ENCODE results near the gene CACNA2D3. TPM values are rescaled to one million over a fixed set of nuclear protein-coding genes. Genes with fewer than 3 reads are reported as not detected.

The CACNA2D3 gene
- polyA plus RNA-seq, 1 donor, result 0.97 TPM

- H3K27me3 ChIP-seq (ENCODE audit: control insufficient read depth, insufficient read depth, low read length), result no peaks in the 10 kb centered on the region
- no peak overlapping the region for H3K27ac ChIP-seq (ENCODE audit: low read length)
- no peaks in the 10 kb centered on the region for H3K4me1 ChIP-seq (ENCODE audit: control insufficient read depth, insufficient read depth, low read length)
- no peaks in the 10 kb centered on the region for H3K9me3 ChIP-seq (ENCODE audit: control insufficient read depth, low read depth, low read length)
- no peak for DNase-seq
- 40% methylated on average over 1 of the region's 3 CpGs for WGBS (ENCODE audit: insufficient coverage, low lambda C conversion rate)
- H3K4me3 ChIP-seq (ENCODE audit: low read length), result no peak overlapping the region
- H3K36me3 ChIP-seq (ENCODE audit: control insufficient read depth, insufficient read depth, low read length), result no peaks in the 10 kb centered on the region
Measured at GRCh38 chr3:54237109-54237508, 114.8 kb downstream of the CACNA2D3 start.

DNA sequence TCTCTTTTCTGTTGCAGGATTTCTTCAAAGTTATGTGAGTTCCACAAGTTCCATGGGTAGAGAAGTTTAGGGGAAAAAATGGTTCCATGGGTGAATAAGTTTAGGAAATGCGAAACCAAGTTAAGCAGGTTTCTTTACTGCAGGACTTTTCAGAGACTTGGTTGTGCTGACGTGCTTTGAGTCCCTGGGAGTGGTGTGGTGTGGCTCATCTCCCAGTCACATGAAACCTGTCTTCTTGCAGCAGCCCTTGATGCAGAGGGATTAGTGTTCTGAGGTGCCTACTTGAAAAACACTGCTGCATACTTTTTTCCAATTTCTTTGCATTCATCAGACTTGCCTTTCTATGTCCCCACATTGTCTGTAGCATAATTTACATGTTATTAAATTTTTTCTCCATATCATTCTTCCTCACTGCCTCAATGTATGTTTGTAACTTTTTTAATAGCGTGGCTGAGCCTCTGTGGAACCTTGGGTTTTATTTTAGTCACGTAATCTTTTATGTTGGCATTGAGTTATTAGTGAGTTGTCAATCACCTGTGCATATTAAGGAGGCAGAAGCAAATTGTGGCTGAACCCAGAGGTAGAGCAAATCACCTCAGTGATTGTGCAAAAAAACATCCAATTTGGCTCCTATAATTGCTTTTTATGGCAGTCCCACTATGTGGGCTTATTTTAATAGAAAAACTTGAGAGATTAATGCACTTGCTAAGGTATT is 115.6 kb downstream of the CACNA2D3 start:
- no peak for DNase-seq
- Histone ChIP-seq H3K27me3 (ENCODE audit: control insufficient read depth, insufficient read depth, low read length) (no peaks in the 10 kb centered on the region), H3K4me1 (ENCODE audit: control insufficient read depth, insufficient read depth, low read length) (no peaks in the 10 kb centered on the region), H3K36me3 (ENCODE audit: control insufficient read depth, insufficient read depth, low read length) (no peaks in the 10 kb centered on the region), H3K9me3 (ENCODE audit: control insufficient read depth, low read depth, low read length) (no peaks in the 10 kb centered on the region), H3K4me3 (ENCODE audit: low read length) (no peak overlapping the region), H3K27ac (ENCODE audit: low read length) (no peak overlapping the region)
- WGBS (ENCODE audit: insufficient coverage, low lambda C conversion rate), result 83% methylated on average over 1 of the region's 4 CpGs

GRCh38 chr3:54240309-54240708 is 118.0 kb downstream of the CACNA2D3 start:
- no peak overlapping the region for H3K27ac ChIP-seq (ENCODE audit: low read length)
- no peaks in the 10 kb centered on the region for H3K36me3 ChIP-seq (ENCODE audit: control insufficient read depth, insufficient read depth, low read length)
- H3K4me1 ChIP-seq (ENCODE audit: control insufficient read depth, insufficient read depth, low read length), result no peaks in the 10 kb centered on the region
- no peaks in the 10 kb centered on the region for H3K27me3 ChIP-seq (ENCODE audit: control insufficient read depth, insufficient read depth, low read length)
- WGBS (ENCODE audit: insufficient coverage, low lambda C conversion rate), result 100% methylated on average over 1 of the region's 4 CpGs
- DNase-seq, result no peak
- H3K4me3 ChIP-seq (ENCODE audit: low read length), result no peak overlapping the region
- no peaks in the 10 kb centered on the region for H3K9me3 ChIP-seq (ENCODE audit: control insufficient read depth, low read depth, low read length)

DNA sequence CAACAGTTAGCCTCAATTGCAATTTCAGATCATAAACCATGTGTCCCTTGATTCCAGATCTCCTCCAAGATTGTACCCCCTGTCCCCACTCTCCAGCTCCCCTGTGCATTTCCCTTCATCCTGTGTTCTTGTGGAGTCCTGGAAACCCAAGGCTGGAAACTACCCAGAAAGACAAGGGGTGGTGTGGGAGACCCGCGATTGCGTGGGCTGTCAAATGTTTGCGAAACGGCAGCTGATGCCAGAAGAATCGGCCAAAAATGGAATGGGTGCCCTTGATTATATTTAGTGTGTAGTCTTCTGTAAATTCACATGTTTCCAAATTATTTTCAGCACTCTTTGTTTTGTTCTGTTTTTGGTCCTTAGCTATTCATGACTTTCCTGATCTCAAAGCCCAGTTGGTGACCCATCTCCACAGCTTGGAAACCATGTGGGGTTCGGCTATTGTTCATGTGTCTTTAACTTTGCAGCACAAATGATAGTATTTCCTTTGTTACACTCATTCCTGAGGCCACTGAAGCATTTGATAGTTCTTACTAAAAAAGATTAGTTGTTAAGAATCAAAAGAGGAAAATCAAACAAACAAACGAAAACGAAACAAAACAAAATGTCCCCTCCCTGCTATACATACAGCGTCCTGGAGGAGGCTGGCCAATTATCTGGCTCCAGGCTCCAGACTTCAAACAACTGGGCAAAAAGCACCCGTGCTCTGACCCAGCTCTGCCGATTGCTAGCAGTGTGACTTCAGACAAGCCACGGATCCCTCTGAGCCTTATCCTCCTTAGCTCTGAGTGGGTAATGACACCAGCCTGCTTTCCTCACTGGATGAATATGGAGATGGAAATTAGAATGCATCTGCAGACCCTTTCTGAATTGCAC is 120.9 kb downstream of the CACNA2D3 start:
- no peaks in the 10 kb centered on the region for H3K36me3 ChIP-seq (ENCODE audit: control insufficient read depth, insufficient read depth, low read length)
- H3K4me1 ChIP-seq (ENCODE audit: control insufficient read depth, insufficient read depth, low read length), result no peaks in the 10 kb centered on the region
- no peak overlapping the region for H3K27ac ChIP-seq (ENCODE audit: low read length)
- H3K9me3 ChIP-seq (ENCODE audit: control insufficient read depth, low read depth, low read length), result no peaks in the 10 kb centered on the region
- no peak for DNase-seq
- H3K4me3 ChIP-seq (ENCODE audit: low read length), result no peak overlapping the region
- H3K27me3 ChIP-seq (ENCODE audit: control insufficient read depth, insufficient read depth, low read length), result no peaks in the 10 kb centered on the region
- 67% methylated on average over 3 of the region's 13 CpGs for WGBS (ENCODE audit: insufficient coverage, low lambda C conversion rate)

- Histone ChIP-seq H3K4me3 (ENCODE audit: low read length) (no peak overlapping the region), H3K27ac (ENCODE audit: low read length) (no peak overlapping the region), H3K9me3 (ENCODE audit: control insufficient read depth, low read depth, low read length) (no peaks in the 10 kb centered on the region), H3K27me3 (ENCODE audit: control insufficient read depth, insufficient read depth, low read length) (no peaks in the 10 kb centered on the region), H3K4me1 (ENCODE audit: control insufficient read depth, insufficient read depth, low read length) (no peaks in the 10 kb centered on the region), H3K36me3 (ENCODE audit: control insufficient read depth, insufficient read depth, low read length) (no peaks in the 10 kb centered on the region)
- no CpG with 5 or more reads among the region's 8 CpGs for WGBS (ENCODE audit: insufficient coverage, low lambda C conversion rate)
- DNase-seq, result no peak
Measured at GRCh38 chr3:54243960-54244682, 121.8 kb downstream of the CACNA2D3 start.

- Histone ChIP-seq H3K27me3 (ENCODE audit: control insufficient read depth, insufficient read depth, low read length) (no peaks in the 10 kb centered on the region), H3K4me3 (ENCODE audit: low read length) (no peak overlapping the region)
- WGBS (ENCODE audit: insufficient coverage, low lambda C conversion rate), result 40% methylated on average over 1 of the region's 3 CpGs
Measured at GRCh38 chr3:54251705-54252104, 129.4 kb downstream of the CACNA2D3 start.

DNA sequence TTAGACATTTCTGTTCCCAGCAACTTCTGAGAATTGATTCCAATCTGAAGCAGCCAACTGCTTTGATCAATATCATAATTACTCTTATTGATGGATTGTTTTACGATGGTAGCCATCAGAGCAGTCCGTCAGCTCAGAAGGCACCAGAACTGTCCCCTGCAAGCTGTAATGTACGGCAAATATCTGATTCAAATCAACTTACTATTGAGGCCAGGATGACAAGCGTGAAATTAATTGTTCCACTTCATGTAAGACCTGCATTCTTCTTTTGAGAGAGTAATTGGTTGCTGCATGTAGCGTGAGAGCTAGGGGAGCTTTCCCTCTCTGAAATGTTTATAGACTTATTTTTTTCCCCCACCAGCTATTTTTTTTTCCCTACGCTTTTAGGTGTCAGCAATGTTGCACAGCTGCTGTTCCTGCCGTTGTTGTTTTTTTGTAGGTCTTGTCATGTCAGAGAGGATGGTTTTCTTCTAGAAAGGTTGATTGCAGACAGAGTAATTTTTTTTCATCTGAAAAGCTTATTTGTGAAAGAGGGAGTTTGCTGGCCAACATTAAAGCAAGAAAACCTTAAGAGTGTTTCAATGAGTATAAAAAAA is 134.9 kb downstream of the CACNA2D3 start:
- Histone ChIP-seq H3K9me3 (ENCODE audit: control insufficient read depth, low read depth, low read length) (no peaks in the 10 kb centered on the region), H3K27me3 (ENCODE audit: control insufficient read depth, insufficient read depth, low read length) (no peaks in the 10 kb centered on the region), H3K4me1 (ENCODE audit: control insufficient read depth, insufficient read depth, low read length) (no peaks in the 10 kb centered on the region), H3K4me3 (ENCODE audit: low read length) (no peak overlapping the region), H3K27ac (ENCODE audit: low read length) (no peak overlapping the region), H3K36me3 (ENCODE audit: control insufficient read depth, insufficient read depth, low read length) (no peaks in the 10 kb centered on the region)
- 90% methylated on average over 3 of the region's 7 CpGs for WGBS (ENCODE audit: insufficient coverage, low lambda C conversion rate)
- no peak for DNase-seq

More at GRCh38 chr3:54251705-54252104, 129.4 kb downstream of the CACNA2D3 start:
- DNase-seq, result no peak
- Histone ChIP-seq H3K4me1 (ENCODE audit: control insufficient read depth, insufficient read depth, low read length) (no peaks in the 10 kb centered on the region), H3K9me3 (ENCODE audit: control insufficient read depth, low read depth, low read length) (no peaks in the 10 kb centered on the region), H3K36me3 (ENCODE audit: control insufficient read depth, insufficient read depth, low read length) (no peaks in the 10 kb centered on the region), H3K27ac (ENCODE audit: low read length) (no peak overlapping the region)

DNA sequence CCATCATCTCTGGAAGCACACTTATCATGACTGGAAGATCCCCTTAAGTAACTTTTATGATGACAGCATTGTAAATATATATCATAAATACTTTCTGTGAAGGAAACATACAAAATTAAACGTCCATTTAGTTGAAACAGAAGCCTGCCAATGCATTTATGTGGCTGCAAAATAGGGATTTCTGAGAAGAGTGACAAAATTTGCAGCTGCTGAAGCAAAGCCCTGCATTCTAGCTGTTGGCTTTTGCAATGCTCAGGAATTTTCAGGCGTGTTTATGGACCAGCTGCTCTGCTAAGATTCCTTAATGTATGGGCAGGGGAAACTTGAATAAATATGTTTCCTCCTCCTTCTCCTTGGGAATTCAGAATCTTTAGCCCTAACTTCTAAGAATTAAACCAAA is 137.3 kb downstream of the CACNA2D3 start:
- H3K9me3 ChIP-seq (ENCODE audit: control insufficient read depth, low read depth, low read length), result no peaks in the 10 kb centered on the region
- DNase-seq, result no peak
- no peak overlapping the region for H3K4me3 ChIP-seq (ENCODE audit: low read length)
- no peak overlapping the region for H3K27ac ChIP-seq (ENCODE audit: low read length)
- H3K36me3 ChIP-seq (ENCODE audit: control insufficient read depth, insufficient read depth, low read length), result no peaks in the 10 kb centered on the region
- no peaks in the 10 kb centered on the region for H3K27me3 ChIP-seq (ENCODE audit: control insufficient read depth, insufficient read depth, low read length)
- no peaks in the 10 kb centered on the region for H3K4me1 ChIP-seq (ENCODE audit: control insufficient read depth, insufficient read depth, low read length)
- no CpG with 5 or more reads among the region's 2 CpGs for WGBS (ENCODE audit: insufficient coverage, low lambda C conversion rate)

- H3K4me3 ChIP-seq (ENCODE audit: low read length), result no peak overlapping the region
- H3K27me3 ChIP-seq (ENCODE audit: control insufficient read depth, insufficient read depth, low read length), result no peaks in the 10 kb centered on the region
- no peak overlapping the region for H3K27ac ChIP-seq (ENCODE audit: low read length)
- no peaks in the 10 kb centered on the region for H3K9me3 ChIP-seq (ENCODE audit: control insufficient read depth, low read depth, low read length)
- H3K36me3 ChIP-seq (ENCODE audit: control insufficient read depth, insufficient read depth, low read length), result no peaks in the 10 kb centered on the region
- 74% methylated on average over 3 of the region's 3 CpGs for WGBS (ENCODE audit: insufficient coverage, low lambda C conversion rate)
- DNase-seq, result no peak
- H3K4me1 ChIP-seq (ENCODE audit: control insufficient read depth, insufficient read depth, low read length), result no peaks in the 10 kb centered on the region
Measured at GRCh38 chr3:54261141-54261540, 138.8 kb downstream of the CACNA2D3 start.

DNA sequence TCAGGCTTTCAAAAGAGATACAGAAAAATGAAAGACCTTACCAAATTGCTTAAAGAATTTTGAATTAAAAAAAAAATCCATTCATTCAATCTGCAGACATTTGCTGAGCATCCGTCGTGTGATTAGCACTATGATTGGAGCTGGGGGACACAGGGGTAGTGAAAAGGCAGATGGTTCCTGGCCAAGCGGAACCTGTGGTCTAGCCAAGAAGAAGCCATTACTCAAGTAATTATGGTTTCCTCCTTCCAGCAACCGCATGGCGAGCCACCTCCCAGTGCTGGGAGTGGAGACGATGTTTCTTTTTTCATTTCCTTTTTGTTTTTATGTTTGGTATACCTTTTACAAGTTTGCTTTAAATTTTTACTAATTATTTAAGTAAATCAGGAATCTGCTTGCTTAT is 140.2 kb downstream of the CACNA2D3 start:
- H3K36me3 ChIP-seq (ENCODE audit: control insufficient read depth, insufficient read depth, low read length), result no peaks in the 10 kb centered on the region
- no peaks in the 10 kb centered on the region for H3K4me1 ChIP-seq (ENCODE audit: control insufficient read depth, insufficient read depth, low read length)
- no peak for DNase-seq
- no peaks in the 10 kb centered on the region for H3K27me3 ChIP-seq (ENCODE audit: control insufficient read depth, insufficient read depth, low read length)
- no peak overlapping the region for H3K27ac ChIP-seq (ENCODE audit: low read length)
- H3K4me3 ChIP-seq (ENCODE audit: low read length), result no peak overlapping the region
- WGBS (ENCODE audit: insufficient coverage, low lambda C conversion rate), result 85% methylated on average over 3 of the region's 6 CpGs
- H3K9me3 ChIP-seq (ENCODE audit: control insufficient read depth, low read depth, low read length), result no peaks in the 10 kb centered on the region
